Measurements from ENCODE around the gene PDE6G.

The PDE6G gene

GRCh38 chr17:81700353-81701287, 44.3 kb upstream of the PDE6G start:
- no peak for DNase-seq (ENCODE audit: low read depth)
- TF ChIP-seq, protein P1, sequence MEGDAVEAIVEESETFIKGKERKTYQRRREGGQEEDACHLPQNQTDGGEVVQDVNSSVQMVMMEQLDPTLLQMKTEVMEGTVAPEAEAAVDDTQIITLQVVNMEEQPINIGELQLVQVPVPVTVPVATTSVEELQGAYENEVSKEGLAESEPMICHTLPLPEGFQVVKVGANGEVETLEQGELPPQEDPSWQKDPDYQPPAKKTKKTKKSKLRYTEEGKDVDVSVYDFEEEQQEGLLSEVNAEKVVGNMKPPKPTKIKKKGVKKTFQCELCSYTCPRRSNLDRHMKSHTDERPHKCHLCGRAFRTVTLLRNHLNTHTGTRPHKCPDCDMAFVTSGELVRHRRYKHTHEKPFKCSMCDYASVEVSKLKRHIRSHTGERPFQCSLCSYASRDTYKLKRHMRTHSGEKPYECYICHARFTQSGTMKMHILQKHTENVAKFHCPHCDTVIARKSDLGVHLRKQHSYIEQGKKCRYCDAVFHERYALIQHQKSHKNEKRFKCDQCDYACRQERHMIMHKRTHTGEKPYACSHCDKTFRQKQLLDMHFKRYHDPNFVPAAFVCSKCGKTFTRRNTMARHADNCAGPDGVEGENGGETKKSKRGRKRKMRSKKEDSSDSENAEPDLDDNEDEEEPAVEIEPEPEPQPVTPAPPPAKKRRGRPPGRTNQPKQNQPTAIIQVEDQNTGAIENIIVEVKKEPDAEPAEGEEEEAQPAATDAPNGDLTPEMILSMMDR (conservative IDR thresholded peaks at IDR 0.05; ENCODE audit: low read length): no peak
- no peak overlapping the region for H3K4me3 ChIP-seq (ENCODE audit: low read length)

- no peak overlapping the region for H3K4me3 ChIP-seq (ENCODE audit: low read length)
- DNase-seq (ENCODE audit: low read depth): no peak
- TF ChIP-seq, protein P1 (conservative IDR thresholded peaks at IDR 0.05; ENCODE audit: low read length): no peak
These were observed 41.1 kb upstream of the PDE6G start for GRCh38 chr17:81697261-81698044.

- DNase-seq (ENCODE audit: low read depth): no peak
- H3K4me3 ChIP-seq (ENCODE audit: low read length): no peak overlapping the region
- TF ChIP-seq, protein P1 (conservative IDR thresholded peaks at IDR 0.05; ENCODE audit: low read length): no peak
These were observed 40.0 kb upstream of the PDE6G start for GRCh38 chr17:81696218-81696941.

DNA sequence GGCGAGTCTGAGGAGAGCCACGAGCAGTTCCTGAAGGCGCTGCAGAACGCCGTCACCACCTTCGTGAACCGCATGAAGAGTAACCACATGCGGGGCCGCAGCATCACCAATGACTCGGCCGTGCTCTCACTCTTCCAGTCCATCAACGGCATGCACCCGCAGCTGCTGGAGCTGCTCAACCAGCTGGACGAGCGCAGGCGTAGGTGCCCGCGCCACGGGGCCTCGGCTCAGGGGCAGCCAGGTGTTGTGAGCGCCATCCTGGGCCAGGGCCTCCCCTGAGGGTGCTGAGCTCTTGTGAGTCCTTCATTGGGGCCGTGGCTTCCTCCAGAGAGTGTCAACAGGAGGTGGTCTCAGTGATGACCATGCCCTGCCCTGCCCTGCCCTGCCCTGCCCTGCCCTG, 39.5 kb upstream of the PDE6G start:
- TF ChIP-seq, protein P1 (conservative IDR thresholded peaks at IDR 0.05; ENCODE audit: low read length): no peak
- no peak overlapping the region for H3K4me3 ChIP-seq (ENCODE audit: low read length)
- DNase-seq (ENCODE audit: low read depth): no peak

DNA sequence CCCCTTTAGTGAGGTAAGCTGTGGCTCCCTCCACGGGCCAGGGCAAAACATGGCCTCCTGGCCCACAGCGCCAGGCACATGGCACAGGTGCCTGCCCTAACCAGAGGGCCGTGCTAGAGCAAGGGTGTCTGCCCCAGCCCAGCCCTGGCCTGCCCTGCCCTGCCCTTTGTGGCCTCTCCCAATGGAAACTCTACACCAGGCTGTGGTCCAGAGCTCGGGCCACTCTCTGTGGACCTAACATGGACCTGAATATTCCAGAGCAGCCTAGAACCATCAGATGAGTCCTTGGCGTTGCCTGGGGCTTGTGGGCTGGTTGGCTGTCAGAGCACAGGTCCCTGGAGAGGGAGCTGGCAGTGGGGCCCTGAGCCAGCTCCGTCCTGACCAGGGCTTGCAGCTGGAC, 38.9 kb upstream of the PDE6G start:
- no peak overlapping the region for H3K4me3 ChIP-seq (ENCODE audit: low read length)
- TF ChIP-seq, protein P1 (conservative IDR thresholded peaks at IDR 0.05; ENCODE audit: low read length): no peak
- no peak for DNase-seq (ENCODE audit: low read depth)

- TF ChIP-seq, protein P1 (conservative IDR thresholded peaks at IDR 0.05; ENCODE audit: low read length): no peak
- H3K4me3 ChIP-seq (ENCODE audit: low read length): no peak overlapping the region
- no peak for DNase-seq (ENCODE audit: low read depth)
These were observed 38.5 kb upstream of the PDE6G start for GRCh38 chr17:81694810-81695209.

Data from AG10803 (cell line).